22Rv1 (cell line): Measurements from ENCODE around the gene ZNF804A.
"Not testable (repeated sequence)": the region's sequence is repeated elsewhere in the genome, so short reads cannot be mapped to it uniquely, and the experiment has no call there.

Source experiments
- H3K27ac ChIP-seq: fragments of 450-650 bp; 2 replicates; pipeline ENCODE4 v1.5.1; 2017
- ZFX ChIP-seq: fragments of 450-650 bp; IDR thresholded peaks from 2 replicates; pipeline ENCODE4 v1.6.1; 2017; ENCODE audit warnings: antibody characterized with exemption, borderline replicate concordance
- TF ChIP-seq, protein P1 (sequence below): fragments of 450-650 bp; IDR thresholded peaks from 2 replicates; pipeline ENCODE4 v1.5.1; 2017; ENCODE audit warnings: mild to moderate bottlenecking

ZNF804A gene

DNA sequence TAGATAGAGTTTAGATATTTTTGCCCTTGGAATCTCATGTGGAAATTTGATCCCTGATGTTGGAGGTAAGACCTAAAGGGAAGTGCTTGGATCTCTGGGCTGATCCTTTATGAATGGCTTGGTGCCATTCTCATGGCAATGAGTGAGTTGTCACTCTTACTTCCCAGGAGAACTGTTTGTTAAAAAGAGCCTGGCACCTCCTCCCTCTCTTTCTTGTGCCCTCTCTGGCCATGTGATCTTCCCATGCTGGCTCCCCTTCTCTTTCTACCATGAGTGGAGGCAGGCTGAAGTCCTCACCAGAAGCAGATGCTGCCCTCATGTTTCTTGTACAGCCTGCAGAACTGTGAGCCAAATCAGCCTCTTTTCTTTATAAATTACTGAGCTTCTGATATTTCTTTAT is 276.9 kb downstream of the ZNF804A start:
- TF ChIP-seq ZFX, result no peak
- TF ChIP-seq, protein P1, sequence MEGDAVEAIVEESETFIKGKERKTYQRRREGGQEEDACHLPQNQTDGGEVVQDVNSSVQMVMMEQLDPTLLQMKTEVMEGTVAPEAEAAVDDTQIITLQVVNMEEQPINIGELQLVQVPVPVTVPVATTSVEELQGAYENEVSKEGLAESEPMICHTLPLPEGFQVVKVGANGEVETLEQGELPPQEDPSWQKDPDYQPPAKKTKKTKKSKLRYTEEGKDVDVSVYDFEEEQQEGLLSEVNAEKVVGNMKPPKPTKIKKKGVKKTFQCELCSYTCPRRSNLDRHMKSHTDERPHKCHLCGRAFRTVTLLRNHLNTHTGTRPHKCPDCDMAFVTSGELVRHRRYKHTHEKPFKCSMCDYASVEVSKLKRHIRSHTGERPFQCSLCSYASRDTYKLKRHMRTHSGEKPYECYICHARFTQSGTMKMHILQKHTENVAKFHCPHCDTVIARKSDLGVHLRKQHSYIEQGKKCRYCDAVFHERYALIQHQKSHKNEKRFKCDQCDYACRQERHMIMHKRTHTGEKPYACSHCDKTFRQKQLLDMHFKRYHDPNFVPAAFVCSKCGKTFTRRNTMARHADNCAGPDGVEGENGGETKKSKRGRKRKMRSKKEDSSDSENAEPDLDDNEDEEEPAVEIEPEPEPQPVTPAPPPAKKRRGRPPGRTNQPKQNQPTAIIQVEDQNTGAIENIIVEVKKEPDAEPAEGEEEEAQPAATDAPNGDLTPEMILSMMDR, result no peak

DNA sequence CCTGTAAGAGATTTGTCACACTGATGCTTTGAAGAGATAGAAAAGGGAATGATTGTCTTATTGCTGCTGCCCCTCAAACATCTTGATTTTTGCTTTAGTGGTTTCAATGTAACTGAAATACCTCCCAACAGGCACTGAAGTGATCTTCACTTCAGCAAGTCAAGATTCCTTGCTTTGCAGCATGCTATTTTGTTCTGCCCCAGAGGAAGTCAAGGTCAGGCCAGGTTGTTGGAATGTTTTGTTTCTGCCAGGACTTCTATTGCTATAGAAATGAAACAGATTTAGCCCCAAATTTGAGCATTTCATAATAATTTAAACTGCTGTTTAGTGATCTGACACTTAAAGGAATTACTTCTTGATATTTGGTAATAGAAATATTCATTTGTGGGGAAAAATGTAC is 277.6 kb downstream of the ZNF804A start:
- TF ChIP-seq ZFX, result no peak
- TF ChIP-seq, protein P1, result no peak
- no peak overlapping the region for H3K27ac ChIP-seq

More for the DNA sequence above, 276.9 kb downstream of the ZNF804A start:
- H3K27ac ChIP-seq, result no peak overlapping the region

DNA sequence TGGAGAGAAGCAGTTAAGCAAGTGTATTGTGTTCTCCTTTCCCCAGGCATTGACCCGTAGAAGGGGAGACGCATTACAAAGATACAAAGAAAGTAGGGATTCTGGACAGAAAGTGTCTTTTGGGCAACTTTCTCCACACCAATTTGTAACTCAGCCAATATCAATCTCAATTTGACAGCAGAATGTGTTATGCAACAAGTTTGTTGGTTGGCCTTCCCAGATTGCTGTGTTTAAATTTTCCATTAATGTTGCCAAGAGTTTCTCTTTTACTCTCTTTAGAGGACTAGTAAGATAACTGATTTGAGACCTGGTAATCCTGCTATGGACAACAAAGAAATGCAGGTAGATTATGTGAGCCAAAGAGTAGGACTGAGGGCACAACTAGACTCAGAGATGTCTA is 279.6 kb downstream of the ZNF804A start:
- no peak overlapping the region for H3K27ac ChIP-seq
- TF ChIP-seq, protein P1, result no peak
- TF ChIP-seq ZFX, result no peak

DNA sequence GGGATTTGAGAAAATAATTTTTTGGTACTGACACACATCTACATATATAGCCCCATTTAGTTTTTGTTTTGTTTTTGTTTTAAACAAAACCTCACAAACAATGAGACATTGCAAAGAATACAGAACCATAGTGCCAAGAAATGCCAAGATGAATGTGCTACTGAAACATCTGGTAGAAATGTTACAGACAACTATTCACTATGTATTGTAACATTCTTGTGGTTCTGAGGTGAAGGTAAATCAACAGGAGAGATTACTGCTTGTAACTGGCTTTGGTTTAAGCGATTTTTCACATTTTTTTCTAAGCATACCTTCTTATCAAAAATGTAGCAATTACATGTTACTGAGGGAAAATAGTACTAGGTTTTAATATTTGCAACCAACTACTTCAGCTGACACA is 281.3 kb downstream of the ZNF804A start:
- TF ChIP-seq, protein P1, result no peak
- TF ChIP-seq ZFX, result no peak
- no peak overlapping the region for H3K27ac ChIP-seq

DNA sequence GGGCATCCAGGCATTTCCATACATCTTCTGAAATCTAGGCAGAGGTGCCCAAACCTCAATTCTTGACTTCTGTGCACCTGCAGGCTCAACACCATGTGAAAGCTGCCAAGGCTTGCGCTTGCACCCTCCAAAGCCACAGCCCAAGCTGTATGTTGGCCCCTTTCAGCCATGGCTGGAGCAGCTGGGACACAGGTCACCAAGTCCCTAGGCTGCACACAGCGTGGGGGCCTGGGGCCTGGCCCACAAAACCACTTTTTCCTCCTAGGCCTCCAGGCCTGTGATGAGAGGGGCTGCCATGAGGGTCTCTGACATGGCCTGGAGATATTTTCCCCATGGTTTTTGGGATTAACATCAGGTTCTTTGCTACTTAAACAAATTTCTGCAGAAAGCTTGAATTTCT is 288.3 kb downstream of the ZNF804A start:
- not testable (repeated sequence) for H3K27ac ChIP-seq

DNA sequence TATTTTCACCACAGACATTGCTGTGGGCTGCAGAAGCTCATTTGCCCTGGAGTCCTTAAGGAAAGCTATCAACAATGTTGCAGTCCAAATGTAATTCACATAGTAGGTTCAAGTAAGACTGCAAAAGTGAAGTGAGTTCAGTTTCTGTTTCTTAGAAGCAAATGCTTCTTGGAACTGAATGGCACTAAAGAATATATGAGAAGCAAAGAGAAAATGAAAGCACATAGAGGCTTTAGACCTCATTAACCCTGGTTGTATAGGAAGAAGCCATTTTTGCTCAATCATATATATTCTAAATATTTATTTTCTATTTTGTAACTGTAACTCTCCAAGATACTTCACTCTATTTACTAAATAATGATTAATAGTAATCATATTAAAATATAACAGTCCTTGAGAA is 292.0 kb downstream of the ZNF804A start:
- no peak overlapping the region for H3K27ac ChIP-seq

DNA sequence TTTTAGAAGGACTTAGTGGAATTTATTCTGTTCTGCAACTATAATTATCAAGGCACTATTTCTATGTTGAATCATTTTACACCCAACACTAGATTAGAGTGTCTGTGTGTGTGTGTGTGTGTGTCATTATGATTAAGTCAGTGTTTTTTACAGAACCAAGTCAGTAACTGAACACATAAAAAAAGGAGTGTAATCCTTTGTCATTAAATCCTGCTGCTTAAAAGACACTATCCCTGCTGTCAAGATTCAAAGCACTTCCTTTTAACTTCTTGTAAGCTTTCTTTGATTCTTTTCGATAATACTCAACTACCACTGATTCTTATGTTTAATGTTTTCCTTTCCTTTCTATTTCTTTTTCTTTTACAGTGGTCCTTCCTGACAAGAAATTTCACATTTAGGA is 306.7 kb downstream of the ZNF804A start:
- TF ChIP-seq ZFX, result no peak
- TF ChIP-seq, protein P1, result no peak
- no peak overlapping the region for H3K27ac ChIP-seq

More for the DNA sequence above, 292.0 kb downstream of the ZNF804A start:
- TF ChIP-seq, protein P1, result no peak
- no peak for TF ChIP-seq ZFX

DNA sequence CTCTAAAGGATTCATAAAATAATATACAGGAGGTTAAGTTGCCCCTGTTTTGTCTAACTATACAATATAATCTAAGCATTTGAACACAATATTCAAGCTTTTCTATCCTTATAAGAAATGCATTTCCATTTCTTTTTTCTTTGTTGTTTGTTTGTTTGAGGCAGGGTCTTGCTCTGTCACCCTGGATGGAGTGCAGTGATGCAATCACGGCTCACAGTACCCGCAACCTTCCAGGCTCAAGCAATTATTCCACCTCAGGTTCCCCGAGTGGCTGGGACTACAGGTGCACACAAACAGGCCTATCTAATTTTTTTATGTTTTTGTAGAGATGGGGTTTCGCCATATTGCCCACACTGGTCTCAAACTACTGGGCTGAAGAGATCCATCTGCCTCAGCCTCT is 307.8 kb downstream of the ZNF804A start:
- no peak overlapping the region for H3K27ac ChIP-seq
- TF ChIP-seq, protein P1, result no peak
- TF ChIP-seq ZFX, result no peak
